Upper lobe of left lung (tissue), 6 donors: ENCODE results near the gene NTSR1. TPM values are rescaled to one million over a fixed set of nuclear protein-coding genes. Genes with fewer than 3 reads are reported as not detected.
A peak's percentile ranks its signal among the peaks of the same experiment; 100 is the strongest.

Source experiments
- ATAC-seq, 2 donors: fragments of 200-7000 bp; cut with Tn5 transposase; one replicate each; pipeline ENCODE4 v1.9.1; 2022; ENCODE audit warnings: mild to moderate bottlenecking in 2 of 2, moderate library complexity in 2 of 2; ENCODE audit not compliant: low FRiP score in 2 of 2
- DNase-seq, 2 donors: peaks; one replicate each; pipeline ENCODE4 v3.0.0-alpha.2; 2019 to 2020
- H3K27ac ChIP-seq, 4 donors: fragments of 200-600 bp; sonication (generic); one replicate each; pipeline ENCODE4 v1.5.1; 2016 to 2019
- H3K27me3 ChIP-seq, 4 donors: fragments of 200-600 bp; sonication (generic); one replicate each; pipeline ENCODE4 v1.5.1; 2017 to 2019
- H3K36me3 ChIP-seq, 4 donors: fragments of 200-600 bp; sonication (generic); one replicate each; pipeline ENCODE4 v1.5.1; 2016 to 2019
- H3K4me1 ChIP-seq, 4 donors: fragments of 200-600 bp; sonication (generic); one replicate each; pipeline ENCODE4 v1.5.1; 2018 to 2019
- H3K4me3 ChIP-seq, 4 donors: fragments of 200-600 bp; sonication (generic); one replicate each; pipeline ENCODE4 v1.5.1; 2017 to 2019; ENCODE audit warnings: mild to moderate bottlenecking in 2 of 4, moderate library complexity in 1 of 4
- H3K9me3 ChIP-seq, 4 donors: fragments of 200-600 bp; sonication (generic); one replicate each; pipeline ENCODE4 v1.5.1; 2018 to 2019
- CTCF ChIP-seq, 6 experiments: fragments of 450-650 bp in 4 of 6; fragments of 200-600 bp in 2 of 6; sonication (generic) in 2 of 6; IDR thresholded peaks; one replicate each; pipeline ENCODE4 v1.5.1; 2016 to 2019; ENCODE audit warnings: antibody characterized with exemption in 6 of 6
- EP300 ChIP-seq, 4 donors: sonication (generic); formaldehyde crosslinking; IDR thresholded peaks; one replicate each; pipeline ENCODE4 v1.5.1; 2017; ENCODE audit warnings: antibody characterized with exemption in 4 of 4, control low read depth in 2 of 4
- POLR2A ChIP-seq, 4 donors: fragments of 450-650 bp; IDR thresholded peaks; one replicate each; pipeline ENCODE4 v1.5.1; 2016 to 2017; ENCODE audit warnings: antibody characterized with exemption in 4 of 4, mild to moderate bottlenecking in 2 of 4
- POLR2AphosphoS5 ChIP-seq, 2 donors: sonication (generic); formaldehyde crosslinking; IDR thresholded peaks; one replicate each; pipeline ENCODE4 v1.5.1; 2017; ENCODE audit warnings: antibody characterized with exemption in 2 of 2
- WGBS, 2 donors: methylation state at CpG; one replicate each; pipeline ENCODE4 v1.1.5; 2017 to 2018; 5-methylcytosine and 5-hydroxymethylcytosine counted together
- total RNA-seq, 6 donors: library from RNA; depleted of rRNA in 4 of 6; stranded (reverse); fragments of >200 nt in 4 of 6; gene quantifications; one replicate each; pipeline versions ENCODE4 v1.1.0 to v1.2.1, GENCODE V29; 2016 to 2021
- donor health status: DM: no; HTN: no; CAD: no; lungs with moderate emphysema.
- donor health status: DM: no; HTN: yes; CAD: no; lungs with severe emphysema.

Gene NTSR1
- total RNA-seq, 6 donors from 2014 or later: 0.20 to 1.4 (median 0.26) TPM; not detected in 1

GRCh38 chr20:62712606-62713005 is 4.0 kb downstream of the NTSR1 start:
- DNase-seq (peak in 1 of 2 donors; percentile 46), ATAC-seq (no peak)
- Histone ChIP-seq H3K36me3 (no peaks in the 10 kb centered on the region), H3K4me1 (peaks cover 0 to 18% (median 0%) of the 10 kb centered on the region in 4 donors), H3K9me3 (peaks cover 0 to 6% (median 0%) of the 10 kb centered on the region in 4 donors), H3K4me3 (no peak overlapping the region), H3K27ac (no peak overlapping the region), H3K27me3 (peaks cover 0 to 35% (median 19%) of the 10 kb centered on the region in 4 donors)
- TF ChIP-seq CTCF (IDR thresholded peaks at IDR 0.05): no peak
- WGBS, 2 donors: 85% methylated on average over 7 of the region's 8 CpGs; no CpG with 5 or more reads in 1 of the 2 donors

- DNase-seq: peak in 1 of 2 donors; percentile 59
- no peak overlapping the region for H3K4me3 ChIP-seq
- peaks cover 0 to 6% (median 0%) of the 10 kb centered on the region in 4 donors for H3K9me3 ChIP-seq
- 86 to 89% methylated on average over 10 of the region's 10 CpGs for WGBS, 2 donors
- TF ChIP-seq POLR2AphosphoS5 (IDR thresholded peaks at IDR 0.05) (no peak), POLR2A (IDR thresholded peaks at IDR 0.05) (no peak), CTCF (IDR thresholded peaks at IDR 0.05) (no peak), EP300 (IDR thresholded peaks at IDR 0.05) (no peak)
- H3K27ac ChIP-seq: no peak overlapping the region
- no peak for ATAC-seq
- H3K36me3 ChIP-seq: no peaks in the 10 kb centered on the region
- peaks cover 0 to 21% (median 11%) of the 10 kb centered on the region in 4 donors for H3K27me3 ChIP-seq
- H3K4me1 ChIP-seq: peaks cover 0 to 6% (median 0%) of the 10 kb centered on the region in 4 donors
Observed at GRCh38 chr20:62714006-62714405, 5.4 kb downstream of the NTSR1 start.

GRCh38 chr20:62714799-62715198 is 6.2 kb downstream of the NTSR1 start:
- ATAC-seq: no peak
- Histone ChIP-seq H3K4me1 (no peaks in the 10 kb centered on the region), H3K4me3 (no peak overlapping the region), H3K27ac (no peak overlapping the region), H3K9me3 (peaks cover 0 to 6% (median 0%) of the 10 kb centered on the region in 4 donors), H3K27me3 (peaks cover 0 to 13% (median 4%) of the 10 kb centered on the region in 4 donors), H3K36me3 (no peaks in the 10 kb centered on the region)
- WGBS, 2 donors: 87 to 89% methylated on average over 6 of the region's 6 CpGs
- DNase-seq: no peak
- TF ChIP-seq POLR2AphosphoS5 (IDR thresholded peaks at IDR 0.05) (no peak), POLR2A (IDR thresholded peaks at IDR 0.05) (no peak), EP300 (IDR thresholded peaks at IDR 0.05) (no peak), CTCF (IDR thresholded peaks at IDR 0.05) (no peak)

- Histone ChIP-seq H3K4me3 (no peak overlapping the region), H3K27me3 (peaks cover 0 to 9% (median 4%) of the 10 kb centered on the region in 4 donors), H3K36me3 (no peaks in the 10 kb centered on the region), H3K9me3 (peaks cover 0 to 6% (median 0%) of the 10 kb centered on the region in 4 donors), H3K27ac (no peak overlapping the region), H3K4me1 (no peaks in the 10 kb centered on the region)
- DNase-seq (peak in 1 of 2 donors; percentile 46), ATAC-seq (no peak)
- 86 to 91% methylated on average over 9 to 10 of the region's 10 CpGs for WGBS, 2 donors
- TF ChIP-seq POLR2A (IDR thresholded peaks at IDR 0.05): no peak
- no peak for TF ChIP-seq EP300 (IDR thresholded peaks at IDR 0.05)
- TF ChIP-seq CTCF (IDR thresholded peaks at IDR 0.05): no peak
- no peak for TF ChIP-seq POLR2AphosphoS5 (IDR thresholded peaks at IDR 0.05)
Observed at GRCh38 chr20:62715201-62715600, 6.6 kb downstream of the NTSR1 start.
